PC-9 (cell line): Measurements from ENCODE around the gene SLC26A11.

Experiments used
- EZH2 ChIP-seq: fragments of 200-600 bp; sonication (generic); IDR thresholded peaks from 2 replicates; pipeline ENCODE4 v1.8.0; 2017; ENCODE audit warnings: antibody characterized with exemption, low read depth
- TF ChIP-seq, protein P1 (sequence below): fragments of 200-600 bp; sonication (generic); conservative IDR thresholded peaks from 2 replicates; pipeline ENCODE4 v1.6.1; 2017; ENCODE audit warnings: mixed run types, antibody characterized with exemption, mild to moderate bottlenecking, moderate library complexity

- TF ChIP-seq, protein P1, sequence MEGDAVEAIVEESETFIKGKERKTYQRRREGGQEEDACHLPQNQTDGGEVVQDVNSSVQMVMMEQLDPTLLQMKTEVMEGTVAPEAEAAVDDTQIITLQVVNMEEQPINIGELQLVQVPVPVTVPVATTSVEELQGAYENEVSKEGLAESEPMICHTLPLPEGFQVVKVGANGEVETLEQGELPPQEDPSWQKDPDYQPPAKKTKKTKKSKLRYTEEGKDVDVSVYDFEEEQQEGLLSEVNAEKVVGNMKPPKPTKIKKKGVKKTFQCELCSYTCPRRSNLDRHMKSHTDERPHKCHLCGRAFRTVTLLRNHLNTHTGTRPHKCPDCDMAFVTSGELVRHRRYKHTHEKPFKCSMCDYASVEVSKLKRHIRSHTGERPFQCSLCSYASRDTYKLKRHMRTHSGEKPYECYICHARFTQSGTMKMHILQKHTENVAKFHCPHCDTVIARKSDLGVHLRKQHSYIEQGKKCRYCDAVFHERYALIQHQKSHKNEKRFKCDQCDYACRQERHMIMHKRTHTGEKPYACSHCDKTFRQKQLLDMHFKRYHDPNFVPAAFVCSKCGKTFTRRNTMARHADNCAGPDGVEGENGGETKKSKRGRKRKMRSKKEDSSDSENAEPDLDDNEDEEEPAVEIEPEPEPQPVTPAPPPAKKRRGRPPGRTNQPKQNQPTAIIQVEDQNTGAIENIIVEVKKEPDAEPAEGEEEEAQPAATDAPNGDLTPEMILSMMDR, result no peak
- no peak for TF ChIP-seq EZH2
Observed at GRCh38 chr17:80254396-80255251, 34.4 kb downstream of the SLC26A11 start.
